Measurements from ENCODE around the gene PDE5A. TPM values are rescaled to one million over a fixed set of nuclear protein-coding genes. Genes with fewer than 3 reads are reported as not detected.

PDE5A gene
- polyA plus RNA-seq, 1 donor from 2014 or later = 12.9 TPM

DNA sequence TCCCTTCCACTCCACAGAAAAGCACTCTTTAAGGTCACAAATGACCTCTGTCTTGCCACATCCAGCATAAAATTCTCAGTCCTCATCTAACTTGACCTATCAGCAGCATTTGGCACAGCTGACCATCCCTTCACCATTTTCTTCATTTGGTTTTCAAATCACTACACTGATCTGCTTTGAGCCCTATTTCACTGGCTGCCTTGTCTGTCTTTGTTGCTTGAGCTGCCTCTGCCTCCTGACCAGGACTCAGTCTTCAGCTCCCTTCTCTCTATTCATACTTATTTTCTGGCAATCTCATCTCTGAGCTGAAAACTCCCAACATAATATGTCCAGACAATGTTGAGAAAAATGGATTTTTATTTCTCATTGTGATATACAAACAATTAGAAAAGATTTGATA, 27.7 kb upstream of the PDE5A start:
- Histone ChIP-seq H3K9ac (ENCODE audit: low read length) (no peak overlapping the region), H3K4me2 (ENCODE audit: low read length) (no peak overlapping the region), H3K9me2 (ENCODE audit: insufficient read depth, low read length) (no peaks in the 10 kb centered on the region), H4K20me1 (ENCODE audit: insufficient read depth) (no peaks in the 10 kb centered on the region), H3K9me3 (ENCODE audit: low read length) (no peaks in the 10 kb centered on the region), H3K79me2 (replicated peaks; ENCODE audit: insufficient read depth, low read length) (no peaks in the 10 kb centered on the region), H3K36me3 (ENCODE audit: insufficient read depth, low read length) (no peaks in the 10 kb centered on the region), H2AFZ (ENCODE audit: low read depth, low read length) (no peak overlapping the region), H3K4me3 (ENCODE audit: low read length) (no peak overlapping the region), H3K27me3 (ENCODE audit: insufficient read depth, low read depth, low read length) (no peaks in the 10 kb centered on the region), H3K27ac (ENCODE audit: low read length) (no peak overlapping the region), H3F3A (ENCODE audit: insufficient read depth, low read length, poor library complexity, severe bottlenecking) (no peaks in the 10 kb centered on the region)
- no peak for TF ChIP-seq RAD21 (conservative IDR thresholded peaks at IDR 0.05)

DNA sequence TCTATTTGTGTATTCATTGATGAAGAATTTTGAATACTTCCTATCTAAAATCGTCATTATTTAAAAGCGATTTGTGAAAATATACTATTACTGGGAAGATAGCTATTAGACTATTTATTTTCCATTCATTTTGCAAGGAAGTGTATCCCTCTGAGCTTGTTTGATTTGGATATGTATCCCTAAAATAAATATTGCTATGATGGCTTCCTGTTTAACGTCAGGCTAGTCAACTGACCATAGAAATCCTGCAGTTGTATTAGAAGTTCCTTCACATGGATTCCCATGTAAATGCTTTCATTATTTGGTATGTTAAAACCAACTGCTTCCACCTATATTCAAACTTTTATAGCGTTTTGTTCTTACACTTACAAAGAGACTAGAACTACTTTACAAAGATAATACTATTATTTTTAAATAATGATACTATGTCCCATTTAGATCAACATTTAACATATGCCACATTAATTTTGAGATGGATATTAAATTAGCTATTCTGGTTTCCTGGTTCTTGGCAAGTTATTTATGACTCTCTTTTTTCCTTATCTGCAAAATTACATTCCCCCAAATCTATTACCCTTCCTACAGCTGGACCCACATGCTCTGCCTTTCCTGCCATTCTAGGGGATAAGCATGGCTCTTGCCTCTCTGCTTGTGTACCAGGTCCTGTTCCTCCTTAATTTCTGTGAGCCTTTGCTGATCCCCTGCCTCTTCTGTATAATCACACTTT, 26.7 kb upstream of the PDE5A start:
- Histone ChIP-seq H3K4me2 (ENCODE audit: low read length) (no peak overlapping the region), H3K27me3 (ENCODE audit: insufficient read depth, low read depth, low read length) (no peaks in the 10 kb centered on the region), H3K4me3 (ENCODE audit: low read length) (no peak overlapping the region), H3K79me2 (replicated peaks; ENCODE audit: insufficient read depth, low read length) (no peaks in the 10 kb centered on the region), H3K9me3 (ENCODE audit: low read length) (no peaks in the 10 kb centered on the region), H3K9ac (ENCODE audit: low read length) (no peak overlapping the region), H3F3A (ENCODE audit: insufficient read depth, low read length, poor library complexity, severe bottlenecking) (no peaks in the 10 kb centered on the region), H3K9me2 (ENCODE audit: insufficient read depth, low read length) (no peaks in the 10 kb centered on the region), H2AFZ (ENCODE audit: low read depth, low read length) (no peak overlapping the region), H3K27ac (ENCODE audit: low read length) (no peak overlapping the region), H4K20me1 (ENCODE audit: insufficient read depth) (no peaks in the 10 kb centered on the region), H3K36me3 (ENCODE audit: insufficient read depth, low read length) (no peaks in the 10 kb centered on the region)
- TF ChIP-seq, protein P1, sequence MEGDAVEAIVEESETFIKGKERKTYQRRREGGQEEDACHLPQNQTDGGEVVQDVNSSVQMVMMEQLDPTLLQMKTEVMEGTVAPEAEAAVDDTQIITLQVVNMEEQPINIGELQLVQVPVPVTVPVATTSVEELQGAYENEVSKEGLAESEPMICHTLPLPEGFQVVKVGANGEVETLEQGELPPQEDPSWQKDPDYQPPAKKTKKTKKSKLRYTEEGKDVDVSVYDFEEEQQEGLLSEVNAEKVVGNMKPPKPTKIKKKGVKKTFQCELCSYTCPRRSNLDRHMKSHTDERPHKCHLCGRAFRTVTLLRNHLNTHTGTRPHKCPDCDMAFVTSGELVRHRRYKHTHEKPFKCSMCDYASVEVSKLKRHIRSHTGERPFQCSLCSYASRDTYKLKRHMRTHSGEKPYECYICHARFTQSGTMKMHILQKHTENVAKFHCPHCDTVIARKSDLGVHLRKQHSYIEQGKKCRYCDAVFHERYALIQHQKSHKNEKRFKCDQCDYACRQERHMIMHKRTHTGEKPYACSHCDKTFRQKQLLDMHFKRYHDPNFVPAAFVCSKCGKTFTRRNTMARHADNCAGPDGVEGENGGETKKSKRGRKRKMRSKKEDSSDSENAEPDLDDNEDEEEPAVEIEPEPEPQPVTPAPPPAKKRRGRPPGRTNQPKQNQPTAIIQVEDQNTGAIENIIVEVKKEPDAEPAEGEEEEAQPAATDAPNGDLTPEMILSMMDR (IDR thresholded peaks at IDR 0.05; ENCODE audit: poor library complexity, severe bottlenecking) = no peak
- no peak for TF ChIP-seq POLR2AphosphoS5 (IDR thresholded peaks at IDR 0.05)
- TF ChIP-seq, protein P2, sequence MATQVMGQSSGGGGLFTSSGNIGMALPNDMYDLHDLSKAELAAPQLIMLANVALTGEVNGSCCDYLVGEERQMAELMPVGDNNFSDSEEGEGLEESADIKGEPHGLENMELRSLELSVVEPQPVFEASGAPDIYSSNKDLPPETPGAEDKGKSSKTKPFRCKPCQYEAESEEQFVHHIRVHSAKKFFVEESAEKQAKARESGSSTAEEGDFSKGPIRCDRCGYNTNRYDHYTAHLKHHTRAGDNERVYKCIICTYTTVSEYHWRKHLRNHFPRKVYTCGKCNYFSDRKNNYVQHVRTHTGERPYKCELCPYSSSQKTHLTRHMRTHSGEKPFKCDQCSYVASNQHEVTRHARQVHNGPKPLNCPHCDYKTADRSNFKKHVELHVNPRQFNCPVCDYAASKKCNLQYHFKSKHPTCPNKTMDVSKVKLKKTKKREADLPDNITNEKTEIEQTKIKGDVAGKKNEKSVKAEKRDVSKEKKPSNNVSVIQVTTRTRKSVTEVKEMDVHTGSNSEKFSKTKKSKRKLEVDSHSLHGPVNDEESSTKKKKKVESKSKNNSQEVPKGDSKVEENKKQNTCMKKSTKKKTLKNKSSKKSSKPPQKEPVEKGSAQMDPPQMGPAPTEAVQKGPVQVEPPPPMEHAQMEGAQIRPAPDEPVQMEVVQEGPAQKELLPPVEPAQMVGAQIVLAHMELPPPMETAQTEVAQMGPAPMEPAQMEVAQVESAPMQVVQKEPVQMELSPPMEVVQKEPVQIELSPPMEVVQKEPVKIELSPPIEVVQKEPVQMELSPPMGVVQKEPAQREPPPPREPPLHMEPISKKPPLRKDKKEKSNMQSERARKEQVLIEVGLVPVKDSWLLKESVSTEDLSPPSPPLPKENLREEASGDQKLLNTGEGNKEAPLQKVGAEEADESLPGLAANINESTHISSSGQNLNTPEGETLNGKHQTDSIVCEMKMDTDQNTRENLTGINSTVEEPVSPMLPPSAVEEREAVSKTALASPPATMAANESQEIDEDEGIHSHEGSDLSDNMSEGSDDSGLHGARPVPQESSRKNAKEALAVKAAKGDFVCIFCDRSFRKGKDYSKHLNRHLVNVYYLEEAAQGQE (IDR thresholded peaks at IDR 0.05; ENCODE audit: borderline replicate concordance) = no peak
- TF ChIP-seq SMC3 (conservative IDR thresholded peaks at IDR 0.05; ENCODE audit: poor library complexity) = no peak
- no peak for TF ChIP-seq RAD21 (conservative IDR thresholded peaks at IDR 0.05)
- no peak for TF ChIP-seq EP300 (conservative IDR thresholded peaks at IDR 0.05; ENCODE audit: poor library complexity, severe bottlenecking)
- TF ChIP-seq MXI1 (conservative IDR thresholded peaks at IDR 0.05; ENCODE audit: poor library complexity, severe bottlenecking) = no peak
- no peak for TF ChIP-seq TAF1 (IDR thresholded peaks at IDR 0.05; ENCODE audit: low read depth)
- no peak for TF ChIP-seq EZH2 (IDR thresholded peaks at IDR 0.05; ENCODE audit: borderline replicate concordance, insufficient read depth, low read length, poor library complexity, severe bottlenecking)
